Neural cell (in vitro differentiated cells): ENCODE data around the gene CCDC107. TPM values are rescaled to one million over a fixed set of nuclear protein-coding genes. Genes with fewer than 3 reads are reported as not detected.

Experiments used
- H2AFZ ChIP-seq: fragments of 200-600, 300-800 bp; sonication (generic), shearing (Covaris generic); 2 replicates; pipeline ENCODE4 v1.6.0; 2014; ENCODE audit warnings: low read depth, mild to moderate bottlenecking, antibody characterized with exemption, low read length, moderate library complexity
- H3F3A ChIP-seq: fragments of 200-600 bp; shearing (Covaris generic); 2 replicates; pipeline ENCODE4 v1.6.1; 2016; ENCODE audit warnings: mild to moderate bottlenecking, moderate library complexity, mixed read lengths, antibody characterized with exemption, low read length; ENCODE audit not compliant: insufficient read depth, poor library complexity, severe bottlenecking
- H3K27ac ChIP-seq: fragments of 200-600, 300-800 bp; sonication (generic), shearing (Covaris generic); 2 replicates; pipeline ENCODE4 v1.5.1; 2014; ENCODE audit warnings: mild to moderate bottlenecking, low read length, moderate library complexity
- H3K27me3 ChIP-seq: fragments of 300-800, 200-600 bp; sonication (generic), shearing (Covaris generic); 2 replicates; pipeline ENCODE4 v1.6.0; 2014; ENCODE audit warnings: mild to moderate bottlenecking, low read depth, low read length, moderate library complexity; ENCODE audit not compliant: insufficient read depth
- H3K36me3 ChIP-seq: fragments of 300-800, 200-600 bp; sonication (generic), shearing (Covaris generic); 2 replicates; pipeline ENCODE4 v1.5.1; 2014; ENCODE audit warnings: mild to moderate bottlenecking, antibody characterized with exemption, low read length, moderate library complexity; ENCODE audit not compliant: insufficient read depth
- H3K4me2 ChIP-seq: fragments of 300-800, 200-600 bp; sonication (generic), shearing (Covaris generic); 2 replicates; pipeline ENCODE4 v1.6.0; 2014; ENCODE audit warnings: mild to moderate bottlenecking, low read length
- H3K4me3 ChIP-seq: fragments of 300-800, 200-600 bp; sonication (generic), shearing (Covaris generic); 2 replicates; pipeline ENCODE4 v1.5.1; 2014; ENCODE audit warnings: mild to moderate bottlenecking, low read length, moderate library complexity
- H3K79me2 ChIP-seq: fragments of 200-600 bp; shearing (Covaris generic); replicated peaks from 2 replicates; pipeline ENCODE4 v1.6.0; 2014; ENCODE audit warnings: mild to moderate bottlenecking, low read length, moderate library complexity; ENCODE audit not compliant: insufficient read depth
- H3K9ac ChIP-seq: fragments of 300-800, 200-600 bp; sonication (generic), shearing (Covaris generic); 2 replicates; pipeline ENCODE4 v1.6.1; 2016; ENCODE audit warnings: mild to moderate bottlenecking, low read length, mixed read lengths
- H3K9me2 ChIP-seq: fragments of 200-600 bp; shearing (Covaris generic); 2 replicates; pipeline ENCODE4 v1.6.1; 2016; ENCODE audit warnings: mild to moderate bottlenecking, low read length, mixed read lengths; ENCODE audit not compliant: insufficient read depth
- H3K9me3 ChIP-seq: fragments of 200-600, 300-800 bp; sonication (generic), shearing (Covaris generic); 2 replicates; pipeline ENCODE4 v1.6.1; 2016; ENCODE audit warnings: mild to moderate bottlenecking, mixed run types, low read length, moderate library complexity, mixed read lengths
- H4K20me1 ChIP-seq: fragments of 200-600 bp; shearing (Covaris generic); 2 replicates; pipeline ENCODE4 v1.6.1; 2016; ENCODE audit warnings: mild to moderate bottlenecking, mixed run types; ENCODE audit not compliant: insufficient read depth
- EP300 ChIP-seq: fragments of 450-650 bp; conservative IDR thresholded peaks from 2 replicates; pipeline ENCODE4 v1.6.1; 2014; ENCODE audit warnings: antibody characterized with exemption, mild to moderate bottlenecking, moderate library complexity; ENCODE audit not compliant: poor library complexity, severe bottlenecking
- EZH2 ChIP-seq: fragments of 200-600, 300-800 bp; shearing (Covaris generic), sonication (generic); IDR thresholded peaks from 2 replicates; pipeline ENCODE4 v1.6.1; 2014; ENCODE audit warnings: antibody characterized with exemption, low read length, borderline replicate concordance, mild to moderate bottlenecking; ENCODE audit not compliant: insufficient read depth, poor library complexity, severe bottlenecking
- MXI1 ChIP-seq: fragments of 450-650 bp; conservative IDR thresholded peaks from 2 replicates; pipeline ENCODE4 v1.6.1; 2014; ENCODE audit warnings: antibody characterized with exemption, mild to moderate bottlenecking; ENCODE audit not compliant: poor library complexity, severe bottlenecking
- POLR2AphosphoS5 ChIP-seq: IDR thresholded peaks from 2 replicates; pipeline ENCODE4 v1.6.1; 2012
- RAD21 ChIP-seq: fragments of 450-650 bp; conservative IDR thresholded peaks from 2 replicates; pipeline ENCODE4 v1.6.1; 2014; ENCODE audit warnings: antibody characterized with exemption, mild to moderate bottlenecking, moderate library complexity
- SMC3 ChIP-seq: fragments of 450-650 bp; conservative IDR thresholded peaks from 2 replicates; pipeline ENCODE4 v1.6.1; 2014; ENCODE audit warnings: antibody characterized with exemption, mild to moderate bottlenecking, moderate library complexity; ENCODE audit not compliant: poor library complexity
- TAF1 ChIP-seq: IDR thresholded peaks from 2 replicates; pipeline ENCODE4 v1.6.1; 2012; ENCODE audit warnings: low read depth
- polyA plus RNA-seq: library from polyadenylated mRNA; depleted of rRNA; stranded (reverse); fragments of >200 nt; gene quantifications from 2 replicates; pipeline ENCODE4 v1.2.3, GENCODE V29; 2014
- TF ChIP-seq, protein P1 (sequence below): fragments of 450-650 bp; IDR thresholded peaks from 2 replicates; pipeline ENCODE4 v1.5.1; 2014; ENCODE audit warnings: antibody characterized with exemption, mild to moderate bottlenecking, moderate library complexity; ENCODE audit not compliant: poor library complexity, severe bottlenecking
- TF ChIP-seq, protein P2 (sequence below): IDR thresholded peaks from 2 replicates; pipeline ENCODE4 v1.6.1; 2012; ENCODE audit warnings: borderline replicate concordance

CCDC107 gene
- polyA plus RNA-seq, 1 donor from 2014 or later, result 41.4 TPM

DNA sequence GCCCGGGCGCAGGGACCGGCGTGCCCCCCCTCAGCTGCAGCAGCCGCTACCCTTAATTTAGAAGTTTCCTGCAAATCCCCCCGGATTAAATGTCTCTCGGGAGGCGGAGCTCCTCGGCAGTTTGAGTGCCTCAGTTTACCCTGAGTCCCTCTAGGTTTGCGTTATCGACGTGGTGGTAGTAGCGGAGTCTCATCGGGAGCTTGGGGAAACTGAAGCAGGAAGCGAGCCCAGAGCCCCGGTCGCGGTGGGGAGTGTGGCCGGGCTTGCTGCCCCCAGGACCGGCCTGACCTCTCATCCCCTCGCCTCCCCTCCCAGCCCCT, 32.2 kb downstream of the CCDC107 start:
- Histone ChIP-seq H2AFZ (no peak overlapping the region), H3F3A (no peaks in the 10 kb centered on the region), H3K27me3 (peaks cover 27% of the 10 kb centered on the region), H3K4me3 (peak overlapping the region; percentile 61), H3K9me3 (no peaks in the 10 kb centered on the region), H4K20me1 (no peaks in the 10 kb centered on the region), H3K9me2 (no peaks in the 10 kb centered on the region), H3K9ac (peak overlapping the region; percentile 26), H3K27ac (no peak overlapping the region), H3K36me3 (no peaks in the 10 kb centered on the region), H3K79me2 (no peaks in the 10 kb centered on the region), H3K4me2 (peak overlapping the region; percentile 19)
- no peak for TF ChIP-seq EZH2
- TF ChIP-seq TAF1, result no peak
- TF ChIP-seq MXI1, result no peak
- TF ChIP-seq, protein P1, sequence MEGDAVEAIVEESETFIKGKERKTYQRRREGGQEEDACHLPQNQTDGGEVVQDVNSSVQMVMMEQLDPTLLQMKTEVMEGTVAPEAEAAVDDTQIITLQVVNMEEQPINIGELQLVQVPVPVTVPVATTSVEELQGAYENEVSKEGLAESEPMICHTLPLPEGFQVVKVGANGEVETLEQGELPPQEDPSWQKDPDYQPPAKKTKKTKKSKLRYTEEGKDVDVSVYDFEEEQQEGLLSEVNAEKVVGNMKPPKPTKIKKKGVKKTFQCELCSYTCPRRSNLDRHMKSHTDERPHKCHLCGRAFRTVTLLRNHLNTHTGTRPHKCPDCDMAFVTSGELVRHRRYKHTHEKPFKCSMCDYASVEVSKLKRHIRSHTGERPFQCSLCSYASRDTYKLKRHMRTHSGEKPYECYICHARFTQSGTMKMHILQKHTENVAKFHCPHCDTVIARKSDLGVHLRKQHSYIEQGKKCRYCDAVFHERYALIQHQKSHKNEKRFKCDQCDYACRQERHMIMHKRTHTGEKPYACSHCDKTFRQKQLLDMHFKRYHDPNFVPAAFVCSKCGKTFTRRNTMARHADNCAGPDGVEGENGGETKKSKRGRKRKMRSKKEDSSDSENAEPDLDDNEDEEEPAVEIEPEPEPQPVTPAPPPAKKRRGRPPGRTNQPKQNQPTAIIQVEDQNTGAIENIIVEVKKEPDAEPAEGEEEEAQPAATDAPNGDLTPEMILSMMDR, result no peak
- TF ChIP-seq RAD21, result no peak
- TF ChIP-seq, protein P2, sequence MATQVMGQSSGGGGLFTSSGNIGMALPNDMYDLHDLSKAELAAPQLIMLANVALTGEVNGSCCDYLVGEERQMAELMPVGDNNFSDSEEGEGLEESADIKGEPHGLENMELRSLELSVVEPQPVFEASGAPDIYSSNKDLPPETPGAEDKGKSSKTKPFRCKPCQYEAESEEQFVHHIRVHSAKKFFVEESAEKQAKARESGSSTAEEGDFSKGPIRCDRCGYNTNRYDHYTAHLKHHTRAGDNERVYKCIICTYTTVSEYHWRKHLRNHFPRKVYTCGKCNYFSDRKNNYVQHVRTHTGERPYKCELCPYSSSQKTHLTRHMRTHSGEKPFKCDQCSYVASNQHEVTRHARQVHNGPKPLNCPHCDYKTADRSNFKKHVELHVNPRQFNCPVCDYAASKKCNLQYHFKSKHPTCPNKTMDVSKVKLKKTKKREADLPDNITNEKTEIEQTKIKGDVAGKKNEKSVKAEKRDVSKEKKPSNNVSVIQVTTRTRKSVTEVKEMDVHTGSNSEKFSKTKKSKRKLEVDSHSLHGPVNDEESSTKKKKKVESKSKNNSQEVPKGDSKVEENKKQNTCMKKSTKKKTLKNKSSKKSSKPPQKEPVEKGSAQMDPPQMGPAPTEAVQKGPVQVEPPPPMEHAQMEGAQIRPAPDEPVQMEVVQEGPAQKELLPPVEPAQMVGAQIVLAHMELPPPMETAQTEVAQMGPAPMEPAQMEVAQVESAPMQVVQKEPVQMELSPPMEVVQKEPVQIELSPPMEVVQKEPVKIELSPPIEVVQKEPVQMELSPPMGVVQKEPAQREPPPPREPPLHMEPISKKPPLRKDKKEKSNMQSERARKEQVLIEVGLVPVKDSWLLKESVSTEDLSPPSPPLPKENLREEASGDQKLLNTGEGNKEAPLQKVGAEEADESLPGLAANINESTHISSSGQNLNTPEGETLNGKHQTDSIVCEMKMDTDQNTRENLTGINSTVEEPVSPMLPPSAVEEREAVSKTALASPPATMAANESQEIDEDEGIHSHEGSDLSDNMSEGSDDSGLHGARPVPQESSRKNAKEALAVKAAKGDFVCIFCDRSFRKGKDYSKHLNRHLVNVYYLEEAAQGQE, result no peak
- no peak for TF ChIP-seq SMC3
- TF ChIP-seq EP300, result no peak
- TF ChIP-seq POLR2AphosphoS5, result no peak

DNA sequence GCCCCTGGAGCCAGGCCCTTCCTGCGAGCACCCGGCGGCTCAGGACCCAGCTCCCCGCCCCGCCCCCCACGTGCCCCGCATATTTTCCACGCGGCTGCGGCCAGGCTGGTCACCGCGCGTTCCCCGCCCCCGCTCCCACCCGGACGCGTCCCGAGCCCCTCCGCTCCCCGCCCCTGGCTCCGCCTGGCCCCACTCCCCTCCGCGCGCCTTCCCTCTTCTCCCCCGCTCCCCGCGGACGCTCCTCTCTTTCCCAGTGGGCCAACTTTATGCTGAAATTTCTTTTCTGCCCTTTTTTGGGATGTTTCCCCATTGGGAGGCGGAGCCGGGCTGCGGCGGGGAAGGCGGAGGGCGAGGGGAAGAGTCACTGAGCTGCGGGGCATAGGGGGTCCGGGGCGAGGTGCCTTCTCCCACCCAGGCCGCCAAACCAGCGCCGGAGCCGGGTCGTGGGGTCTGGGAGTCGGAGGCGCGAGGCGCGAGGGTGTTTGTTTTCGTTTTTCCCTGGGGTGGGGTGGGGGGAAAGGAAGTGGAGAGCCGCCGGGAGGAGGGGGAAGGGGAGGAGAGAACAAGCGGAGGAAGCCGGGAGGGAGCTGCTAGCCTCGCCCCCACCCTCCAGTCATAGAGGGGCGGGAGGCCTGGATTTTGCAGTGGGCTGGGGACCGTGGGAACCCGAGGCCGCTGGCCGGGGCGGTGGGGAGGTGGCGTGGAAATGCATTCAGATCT, 32.7 kb downstream of the CCDC107 start:
- Histone ChIP-seq H3K4me3 (peak overlapping the region; percentile 61), H3K79me2 (no peaks in the 10 kb centered on the region), H2AFZ (no peak overlapping the region), H3F3A (no peaks in the 10 kb centered on the region), H3K4me2 (peak overlapping the region; percentile 19), H3K9ac (peak overlapping the region; percentile 26), H3K9me2 (no peaks in the 10 kb centered on the region), H4K20me1 (no peaks in the 10 kb centered on the region), H3K9me3 (no peaks in the 10 kb centered on the region), H3K27ac (no peak overlapping the region), H3K27me3 (peaks cover 27% of the 10 kb centered on the region), H3K36me3 (no peaks in the 10 kb centered on the region)
- TF ChIP-seq TAF1 (no peak), SMC3 (no peak), EZH2 (peak; percentile 61), RAD21 (no peak), POLR2AphosphoS5 (no peak)
- TF ChIP-seq, protein P2, result no peak
- TF ChIP-seq, protein P1, result no peak
